Endothelial cell (in vitro differentiated cells): Measurements from ENCODE around the gene HRH2. TPM values are rescaled to one million over a fixed set of nuclear protein-coding genes. Genes with fewer than 3 reads are reported as not detected.

Experiments used
- DNase-seq: peaks from one replicate; pipeline ENCODE4 v3.0.0; 2021; ENCODE audit warnings: low spot score
- H3K27ac Mint-ChIP-seq: one replicate; pipeline ENCODE4 v1.8.0; 2021; ENCODE audit warnings: mixed read lengths, inconsistent platforms; ENCODE audit not compliant: unreplicated experiment
- H3K27me3 Mint-ChIP-seq: one replicate; pipeline ENCODE4 v1.8.0; 2021; ENCODE audit warnings: mild to moderate bottlenecking, moderate library complexity, mixed read lengths, inconsistent platforms; ENCODE audit not compliant: unreplicated experiment
- H3K36me3 Mint-ChIP-seq: one replicate; pipeline ENCODE4 v1.8.0; 2021; ENCODE audit warnings: mild to moderate bottlenecking, low read depth, mixed read lengths, inconsistent platforms; ENCODE audit not compliant: unreplicated experiment
- H3K4me1 Mint-ChIP-seq: one replicate; pipeline ENCODE4 v1.8.0; 2021; ENCODE audit warnings: mild to moderate bottlenecking, mixed read lengths, inconsistent platforms; ENCODE audit not compliant: unreplicated experiment
- H3K4me3 Mint-ChIP-seq: one replicate; pipeline ENCODE4 v1.8.0; 2021; ENCODE audit warnings: mild to moderate bottlenecking, mixed read lengths, inconsistent platforms; ENCODE audit not compliant: unreplicated experiment
- H3K9me3 Mint-ChIP-seq: one replicate; pipeline ENCODE4 v1.8.0; 2021; ENCODE audit warnings: mixed read lengths, inconsistent platforms; ENCODE audit not compliant: unreplicated experiment
- CTCF ChIP-seq: fragments of 200-600 bp; sonication (generic); IDR thresholded peaks from one replicate; pipeline ENCODE4 v1.5.0; 2021; ENCODE audit warnings: antibody characterized with exemption; ENCODE audit not compliant: unreplicated experiment
- long read RNA-seq: library from polyadenylated mRNA; unstranded; transcript quantifications from one replicate; pipeline ENCODE4 v2.0.0, GENCODE V29; 2020; ENCODE audit not compliant: unreplicated experiment
- total RNA-seq: library from RNA; stranded (reverse); fragmentation: NEBNext Ultra II Directional; extraction: Animal tissue kit (Norgen Biotek cat#: 25700); gene quantifications from one replicate; pipeline ENCODE4 v1.2.1, GENCODE V29; 2021; ENCODE audit not compliant: unreplicated experiment

The HRH2 gene
- total RNA-seq, result 0.41 TPM
- long read RNA-seq, result 0 reads

- TF ChIP-seq CTCF, result no peak
- Mint-ChIP-seq H3K4me3 (peak within 1 kb of the TSS; percentile 94), H3K27ac (no peak within 1 kb of the TSS), H3K36me3 (no peaks in the 10 kb centered on the region), H3K4me1 (peaks cover 5% of the 10 kb centered on the region), H3K9me3 (no peaks in the 10 kb centered on the region), H3K27me3 (peaks cover 8% of the 10 kb centered on the region)
- DNase-seq, result peak; percentile 21
These were observed at the start of gene HRH2 for GRCh38 chr5:175657593-175658271. TSS of gene HRH2 (plus strand) at chr5:175658071. CDS start at chr5:175683234, 25,163 bp downstream.

DNA sequence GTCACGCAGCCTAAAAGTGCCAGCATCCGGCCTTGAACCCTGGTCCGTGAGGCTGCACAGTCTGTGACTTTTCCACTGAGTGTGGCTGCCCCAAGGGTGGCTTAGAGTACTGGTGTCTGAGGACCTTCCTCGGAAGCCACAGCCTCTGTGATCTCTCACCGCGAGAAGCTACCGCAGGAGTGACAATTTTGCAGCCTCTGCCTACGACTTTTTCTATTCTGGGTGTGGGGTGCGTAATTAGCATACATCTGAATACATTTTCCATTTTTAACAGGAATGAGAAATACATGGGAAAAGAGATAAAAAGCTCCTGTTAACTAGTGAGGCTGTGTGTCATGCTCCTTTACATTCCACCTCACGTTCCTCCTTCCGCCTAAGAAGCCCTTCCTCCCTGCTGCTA lies 48.3 kb upstream of the HRH2 start:
- no peak for DNase-seq
- Mint-ChIP-seq H3K9me3 (no peaks in the 10 kb centered on the region), H3K27ac (no peak overlapping the region), H3K27me3 (peaks cover 3% of the 10 kb centered on the region), H3K4me1 (no peaks in the 10 kb centered on the region), H3K36me3 (peaks cover 4% of the 10 kb centered on the region), H3K4me3 (no peak overlapping the region)
- TF ChIP-seq CTCF, result no peak

- Mint-ChIP-seq H3K4me3 (peak overlapping the region; percentile 40), H3K4me1 (no peaks in the 10 kb centered on the region), H3K9me3 (no peaks in the 10 kb centered on the region), H3K27me3 (peaks cover 3% of the 10 kb centered on the region), H3K27ac (no peak overlapping the region), H3K36me3 (peaks cover 4% of the 10 kb centered on the region)
- DNase-seq, result no peak
- TF ChIP-seq CTCF, result no peak
These were observed 47.5 kb upstream of the HRH2 start for GRCh38 chr5:175610381-175610780.

DNA sequence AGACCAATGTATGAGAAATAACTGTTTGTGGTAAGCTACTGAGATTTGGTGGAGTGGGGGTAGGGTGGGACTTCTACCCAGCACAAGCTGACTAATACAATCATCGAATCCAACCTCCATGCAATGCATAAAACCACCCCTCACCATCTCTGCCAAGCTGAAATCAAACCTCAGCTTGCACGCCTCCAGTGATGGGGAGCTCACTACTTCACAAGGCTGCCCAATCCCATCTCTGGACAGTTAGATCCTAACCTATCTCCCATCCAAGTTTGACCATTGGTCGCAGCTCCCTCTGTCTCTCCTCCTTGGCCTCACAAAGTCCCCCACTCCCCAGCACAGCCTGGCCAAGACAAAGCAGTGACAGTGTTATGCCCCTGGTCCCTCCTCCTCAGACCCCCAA lies 47.0 kb upstream of the HRH2 start:
- peaks cover 3% of the 10 kb centered on the region for H3K27me3 Mint-ChIP-seq
- H3K27ac Mint-ChIP-seq, result no peak overlapping the region
- no peaks in the 10 kb centered on the region for H3K4me1 Mint-ChIP-seq
- H3K36me3 Mint-ChIP-seq, result peaks cover 4% of the 10 kb centered on the region
- no peak for TF ChIP-seq CTCF
- H3K9me3 Mint-ChIP-seq, result no peaks in the 10 kb centered on the region
- DNase-seq, result no peak
- no peak overlapping the region for H3K4me3 Mint-ChIP-seq

GRCh38 chr5:175614223-175614815 lies 43.6 kb upstream of the HRH2 start:
- no peak for TF ChIP-seq CTCF
- Mint-ChIP-seq H3K4me3 (no peak overlapping the region), H3K4me1 (no peaks in the 10 kb centered on the region), H3K9me3 (no peaks in the 10 kb centered on the region), H3K27me3 (peaks cover 7% of the 10 kb centered on the region), H3K27ac (no peak overlapping the region), H3K36me3 (peaks cover 4% of the 10 kb centered on the region)
- no peak for DNase-seq
